Osteoblast (primary cell): ENCODE measurements around the gene COG4. TPM values are rescaled to one million over a fixed set of nuclear protein-coding genes. Genes with fewer than 3 reads are reported as not detected.
A peak's percentile ranks its signal among the peaks of the same experiment; 100 is the strongest.
"Not testable (repeated sequence)": the region's sequence is repeated elsewhere in the genome, so short reads cannot be mapped to it uniquely, and the experiment has no call there.

ENCODE experiments used
- DNase-seq: peaks from one replicate; pipeline ENCODE4 v3.0.0; 2011; ENCODE audit warnings: low spot score, mixed read lengths; ENCODE audit not compliant: insufficient read length; ENCODE audit errors: missing footprints
- H2AFZ ChIP-seq: 2 replicates; pipeline ENCODE4 v1.6.0; 2011; ENCODE audit warnings: mild to moderate bottlenecking, low read length
- H3K27ac ChIP-seq: 2 replicates; pipeline ENCODE4 v1.5.1; 2011; ENCODE audit warnings: mild to moderate bottlenecking, low read depth, low read length, moderate library complexity
- H3K27me3 ChIP-seq: 2 replicates; pipeline ENCODE4 v1.6.0; 2012; ENCODE audit warnings: mild to moderate bottlenecking, control low read depth, inconsistent platforms, low read length, moderate library complexity; ENCODE audit not compliant: insufficient read depth
- H3K36me3 ChIP-seq: 2 replicates; pipeline ENCODE4 v1.5.1; 2011; ENCODE audit warnings: mild to moderate bottlenecking, low read length, control low read depth, moderate library complexity; ENCODE audit not compliant: insufficient read depth
- H3K4me1 ChIP-seq: 2 replicates; pipeline ENCODE4 v1.5.1; 2011; ENCODE audit warnings: mild to moderate bottlenecking, low read length, control low read depth, moderate library complexity; ENCODE audit not compliant: insufficient read depth
- H3K4me2 ChIP-seq: 2 replicates; pipeline ENCODE4 v1.6.0; 2011; ENCODE audit warnings: mild to moderate bottlenecking, low read length; ENCODE audit not compliant: insufficient read depth
- H3K4me3 ChIP-seq: fragments of 200-600 bp; sonication (generic); 3 replicates; pipeline ENCODE4 v1.5.1; 2012; ENCODE audit warnings: mild to moderate bottlenecking, low read length, inconsistent platforms; ENCODE audit not compliant: insufficient read depth
- H3K79me2 ChIP-seq: 2 replicates; pipeline ENCODE4 v1.6.0; 2012; ENCODE audit warnings: mild to moderate bottlenecking, low read length, control low read depth, inconsistent platforms; ENCODE audit not compliant: insufficient read depth
- H3K9me3 ChIP-seq: 2 replicates; pipeline ENCODE4 v1.5.1; 2011; ENCODE audit warnings: low read depth, low read length, control low read depth
- H4K20me1 ChIP-seq: 2 replicates; pipeline ENCODE4 v1.6.0; 2012; ENCODE audit warnings: mild to moderate bottlenecking, low read length, control low read depth; ENCODE audit not compliant: insufficient read depth
- total RNA-seq: library from RNA; depleted of rRNA; stranded (reverse); fragments of >200 nt; gene quantifications from 2 replicates; pipeline ENCODE4 v1.2.3, GENCODE V29; 2012
- TF ChIP-seq, protein P1 (sequence below): IDR thresholded peaks from 2 replicates; pipeline ENCODE4 v1.5.1; 2011; ENCODE audit warnings: mild to moderate bottlenecking, low read depth, low read length, moderate library complexity; ENCODE audit errors: extremely low read depth

The COG4 gene
- total RNA-seq, 1 donor: 61.5 TPM

DNA sequence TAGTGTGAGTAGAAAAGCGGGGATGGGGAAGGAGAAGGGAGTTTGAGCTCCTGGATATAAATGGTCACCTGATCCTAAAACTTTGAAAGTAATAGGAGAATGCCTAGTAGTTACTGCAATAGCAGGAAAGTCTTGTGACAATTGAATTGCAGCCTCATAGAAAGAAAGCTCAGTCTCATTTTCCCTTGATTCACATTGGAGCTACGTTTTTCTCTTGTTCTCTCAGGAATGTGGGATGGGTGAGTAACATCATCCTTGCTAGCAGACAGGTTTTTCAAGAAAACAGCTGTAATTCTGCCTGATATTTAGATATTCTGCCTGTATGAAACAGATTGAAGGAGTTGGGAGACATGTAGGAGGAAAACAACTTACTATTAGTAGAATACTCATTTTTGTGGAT lies 25.6 kb upstream of the COG4 start:
- no peak overlapping the region for H2AFZ ChIP-seq
- H3K79me2 ChIP-seq: peaks cover 68% of the 10 kb centered on the region
- peaks cover 16% of the 10 kb centered on the region for H3K4me1 ChIP-seq
- H3K27me3 ChIP-seq: no peaks in the 10 kb centered on the region
- no peak overlapping the region for H3K4me2 ChIP-seq
- TF ChIP-seq, protein P1, sequence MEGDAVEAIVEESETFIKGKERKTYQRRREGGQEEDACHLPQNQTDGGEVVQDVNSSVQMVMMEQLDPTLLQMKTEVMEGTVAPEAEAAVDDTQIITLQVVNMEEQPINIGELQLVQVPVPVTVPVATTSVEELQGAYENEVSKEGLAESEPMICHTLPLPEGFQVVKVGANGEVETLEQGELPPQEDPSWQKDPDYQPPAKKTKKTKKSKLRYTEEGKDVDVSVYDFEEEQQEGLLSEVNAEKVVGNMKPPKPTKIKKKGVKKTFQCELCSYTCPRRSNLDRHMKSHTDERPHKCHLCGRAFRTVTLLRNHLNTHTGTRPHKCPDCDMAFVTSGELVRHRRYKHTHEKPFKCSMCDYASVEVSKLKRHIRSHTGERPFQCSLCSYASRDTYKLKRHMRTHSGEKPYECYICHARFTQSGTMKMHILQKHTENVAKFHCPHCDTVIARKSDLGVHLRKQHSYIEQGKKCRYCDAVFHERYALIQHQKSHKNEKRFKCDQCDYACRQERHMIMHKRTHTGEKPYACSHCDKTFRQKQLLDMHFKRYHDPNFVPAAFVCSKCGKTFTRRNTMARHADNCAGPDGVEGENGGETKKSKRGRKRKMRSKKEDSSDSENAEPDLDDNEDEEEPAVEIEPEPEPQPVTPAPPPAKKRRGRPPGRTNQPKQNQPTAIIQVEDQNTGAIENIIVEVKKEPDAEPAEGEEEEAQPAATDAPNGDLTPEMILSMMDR: no peak
- no peaks in the 10 kb centered on the region for H3K9me3 ChIP-seq
- peaks cover 8% of the 10 kb centered on the region for H4K20me1 ChIP-seq
- no peak for DNase-seq
- peaks cover 84% of the 10 kb centered on the region for H3K36me3 ChIP-seq
- H3K4me3 ChIP-seq: no peak overlapping the region
- H3K27ac ChIP-seq: no peak overlapping the region

GRCh38 chr16:70544548-70544947 lies 21.2 kb upstream of the COG4 start:
- Histone ChIP-seq H4K20me1 (peaks cover 13% of the 10 kb centered on the region), H3K36me3 (peaks cover 88% of the 10 kb centered on the region), H3K79me2 (peaks cover 86% of the 10 kb centered on the region)

DNA sequence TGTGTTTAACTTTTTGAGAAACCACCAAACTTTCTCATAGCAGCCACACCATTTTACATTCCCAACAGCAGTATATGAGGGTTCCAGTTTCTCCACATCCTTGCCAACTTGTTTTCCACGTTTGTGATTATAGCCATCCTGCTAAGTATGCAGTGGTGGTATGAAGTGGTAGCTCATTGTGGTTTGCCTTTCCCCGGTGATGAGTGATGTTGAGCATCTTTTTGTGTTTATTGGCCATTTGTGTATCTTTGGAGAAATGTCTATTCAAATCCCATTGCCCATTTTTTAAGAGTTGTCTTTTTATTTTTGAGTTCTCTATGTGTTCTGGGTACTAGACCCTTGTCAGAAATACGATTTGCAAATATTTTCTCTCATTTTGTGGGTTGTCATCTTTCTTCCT lies 17.6 kb upstream of the COG4 start:
- TF ChIP-seq, protein P1: no peak
- H3K9me3 ChIP-seq: no peaks in the 10 kb centered on the region
- DNase-seq: no peak
- H4K20me1 ChIP-seq: peaks cover 22% of the 10 kb centered on the region
- peaks cover 90% of the 10 kb centered on the region for H3K79me2 ChIP-seq
- H3K4me3 ChIP-seq: no peak overlapping the region
- H3K4me2 ChIP-seq: no peak overlapping the region
- no peaks in the 10 kb centered on the region for H3K4me1 ChIP-seq
- peaks cover 91% of the 10 kb centered on the region for H3K36me3 ChIP-seq
- no peak overlapping the region for H3K27ac ChIP-seq
- H2AFZ ChIP-seq: no peak overlapping the region
- no peaks in the 10 kb centered on the region for H3K27me3 ChIP-seq

More at GRCh38 chr16:70544548-70544947, 21.2 kb upstream of the COG4 start:
- DNase-seq: no peak
- Histone ChIP-seq H2AFZ (no peak overlapping the region), H3K9me3 (no peaks in the 10 kb centered on the region), H3K4me2 (no peak overlapping the region), H3K4me3 (no peak overlapping the region), H3K27me3 (no peaks in the 10 kb centered on the region), H3K27ac (no peak overlapping the region), H3K4me1 (no peaks in the 10 kb centered on the region)
- TF ChIP-seq, protein P1: no peak

- no peak overlapping the region for H2AFZ ChIP-seq
- peaks cover 27% of the 10 kb centered on the region for H4K20me1 ChIP-seq
- no peak overlapping the region for H3K4me2 ChIP-seq
- peaks cover 91% of the 10 kb centered on the region for H3K36me3 ChIP-seq
- H3K4me3 ChIP-seq: no peak overlapping the region
- peaks cover 92% of the 10 kb centered on the region for H3K79me2 ChIP-seq
- peak; percentile 19 for DNase-seq
- H3K4me1 ChIP-seq: no peaks in the 10 kb centered on the region
- peak overlapping the region; percentile 20 for H3K27ac ChIP-seq
- H3K9me3 ChIP-seq: no peaks in the 10 kb centered on the region
- H3K27me3 ChIP-seq: no peaks in the 10 kb centered on the region
- TF ChIP-seq, protein P1: no peak
These were observed 11.6 kb upstream of the COG4 start for GRCh38 chr16:70534971-70535370.

GRCh38 chr16:70529954-70530353 lies 6.6 kb upstream of the COG4 start:
- Histone ChIP-seq H3K36me3 (peaks cover 82% of the 10 kb centered on the region), H4K20me1 (peaks cover 46% of the 10 kb centered on the region), H3K4me1 (peaks cover 34% of the 10 kb centered on the region), H3K79me2 (peaks cover 96% of the 10 kb centered on the region)
- DNase-seq, H3K4me3 ChIP-seq, H3K27ac ChIP-seq, H3K27me3 ChIP-seq, H2AFZ ChIP-seq, H3K4me2 ChIP-seq, H3K9me3 ChIP-seq: not testable (repeated sequence)
